ENCODE results near the gene FAM135A.

The FAM135A gene

GRCh38 chr6:70413114-70413991 is at the start of gene FAM135A:
Gene FAM135A (plus strand): TSS chr6:70413508. CDS start chr6:70428343, 14,835 bp downstream.
- ChIA-PET CTCF (interaction anchor here (4.0 kb wide), 1 partner anchor 43 kb away, joined by 25 read pairs; no protein-coding TSS in a partner anchor), POLR2A (interaction anchor here (0.6 to 1.1 kb wide), 6 partner anchors 14 to 963 kb away, joined by 3 to 4 read pairs (median 3); partner anchors contain the start of gene SMAP1)
- peak within 1 kb of the TSS; percentile 91 for H3K4me3 ChIP-seq (ENCODE audit: low read depth, low read length)
- no peak for TF ChIP-seq CTCF (IDR thresholded peaks at IDR 0.05; ENCODE audit: insufficient read depth, low read length, missing control alignments)
- DNase-seq (ENCODE audit: low read depth, low spot score): peak; percentile 77

GRCh38 chr6:70363741-70364493 is 49.4 kb upstream of the FAM135A start:
- POLR2A ChIA-PET: no interaction called here

GRCh38 chr6:70369332-70369950 is 43.9 kb upstream of the FAM135A start:
- peak; percentile 92 for TF ChIP-seq CTCF (IDR thresholded peaks at IDR 0.05; ENCODE audit: insufficient read depth, low read length, missing control alignments)

More at GRCh38 chr6:70363741-70364493, 49.4 kb upstream of the FAM135A start:
- no peak overlapping the region for H3K4me3 ChIP-seq (ENCODE audit: low read depth, low read length)
- DNase-seq (ENCODE audit: low read depth, low spot score): no peak
- no peak for TF ChIP-seq CTCF (IDR thresholded peaks at IDR 0.05; ENCODE audit: insufficient read depth, low read length, missing control alignments)
- CTCF ChIA-PET: interaction anchor here (1.2 kb wide), 1 partner anchor 520 kb away, joined by 3 read pairs; no protein-coding TSS in a partner anchor

GRCh38 chr6:70370496-70370895 is 42.8 kb upstream of the FAM135A start:
- no peak for DNase-seq (ENCODE audit: low read depth, low spot score)
- ChIA-PET CTCF (interaction anchor here (0.9 to 8.1 kb wide), 19 partner anchors 9 to 642 kb away, joined by 3 to 99 read pairs (median 5); partner anchors contain the start of gene FAM135A), POLR2A (interaction anchor here (1.4 kb wide), 1 partner anchor 43 kb away, joined by 4 read pairs; the partner anchor contains the start of gene FAM135A)
- no peak for TF ChIP-seq CTCF (IDR thresholded peaks at IDR 0.05; ENCODE audit: insufficient read depth, low read length, missing control alignments)
- no peak overlapping the region for H3K4me3 ChIP-seq (ENCODE audit: low read depth, low read length)

More at GRCh38 chr6:70369332-70369950, 43.9 kb upstream of the FAM135A start:
- ChIA-PET POLR2A (interaction anchor here (1.4 kb wide), 1 partner anchor 44 kb away, joined by 4 read pairs; the partner anchor contains the start of gene FAM135A), CTCF (interaction anchor here (0.6 to 8.1 kb wide), 29 partner anchors 10 to 645 kb away, joined by 3 to 99 read pairs (median 4); partner anchors contain the start of genes FAM135A and SMAP1)
- H3K4me3 ChIP-seq (ENCODE audit: low read depth, low read length): no peak overlapping the region
- DNase-seq (ENCODE audit: low read depth, low spot score): no peak

- no peak overlapping the region for H3K4me3 ChIP-seq (ENCODE audit: low read depth, low read length)
- POLR2A ChIA-PET: no interaction called here
- peak; percentile 45 for TF ChIP-seq CTCF (IDR thresholded peaks at IDR 0.05; ENCODE audit: insufficient read depth, low read length, missing control alignments)
- CTCF ChIA-PET: interaction anchor here (0.9 to 8.1 kb wide), 16 partner anchors 9 to 642 kb away, joined by 3 to 99 read pairs (median 5); partner anchors contain the start of gene FAM135A
- peak; percentile 21 for DNase-seq (ENCODE audit: low read depth, low spot score)
Measured at GRCh38 chr6:70371454-70372105, 41.7 kb upstream of the FAM135A start.

Measured in AG04449 (cell line).